KMS-11 (cell line): ENCODE data around the gene GLP2R.

Source experiments
- H2AFZ ChIP-seq: fragments of 200-600 bp; sonication (generic); 2 replicates; pipeline ENCODE4 v1.6.1; 2016; ENCODE audit warnings: antibody characterized with exemption, mixed run types, low read depth
- H3K27ac ChIP-seq: fragments of 200-600 bp; sonication (generic); 2 replicates; pipeline ENCODE4 v1.6.1; 2016; ENCODE audit warnings: mild to moderate bottlenecking, mixed run types
- H3K27me3 ChIP-seq: fragments of 200-600 bp; sonication (generic); 2 replicates; pipeline ENCODE4 v1.6.1; 2017; ENCODE audit warnings: mild to moderate bottlenecking, low read depth, mixed run types, moderate library complexity; ENCODE audit not compliant: insufficient read depth
- H3K36me3 ChIP-seq: fragments of 200-600 bp; sonication (generic); 2 replicates; pipeline ENCODE4 v1.6.1; 2017; ENCODE audit warnings: mild to moderate bottlenecking, mixed run types; ENCODE audit not compliant: insufficient read depth
- H3K4me1 ChIP-seq: fragments of 200-600 bp; sonication (generic); 2 replicates; pipeline ENCODE4 v1.6.1; 2016; ENCODE audit warnings: mild to moderate bottlenecking, low read depth, mixed run types; ENCODE audit not compliant: poor library complexity, severe bottlenecking
- H3K4me2 ChIP-seq: fragments of 200-600 bp; sonication (generic); 2 replicates; pipeline ENCODE4 v1.7.0; 2016; ENCODE audit warnings: mild to moderate bottlenecking, mixed run types
- H3K4me3 ChIP-seq: fragments of 200-600 bp; sonication (generic); IDR thresholded peaks from 2 replicates; pipeline ENCODE4 v1.6.1; 2017; ENCODE audit warnings: low read depth, low read length, mixed read lengths; ENCODE audit not compliant: insufficient read depth
- H3K79me2 ChIP-seq: fragments of 200-600 bp; sonication (generic); 2 replicates; pipeline ENCODE4 v1.6.1; 2016; ENCODE audit warnings: low read depth, mixed run types; ENCODE audit not compliant: insufficient read depth
- H3K9ac ChIP-seq: fragments of 200-600 bp; sonication (generic); 2 replicates; pipeline ENCODE4 v1.6.1; 2016; ENCODE audit warnings: mild to moderate bottlenecking, mixed run types
- H4K20me1 ChIP-seq: fragments of 200-600 bp; sonication (generic); 2 replicates; pipeline ENCODE4 v1.6.1; 2016; ENCODE audit warnings: mild to moderate bottlenecking, mixed run types; ENCODE audit not compliant: insufficient read depth
- CTCF ChIP-seq: fragments of 200-600 bp; sonication (generic); conservative IDR thresholded peaks from 2 replicates; pipeline ENCODE4 v1.6.1; 2017; ENCODE audit warnings: low read depth, mild to moderate bottlenecking, antibody characterized with exemption, low read length, moderate library complexity, mixed read lengths

Gene GLP2R

DNA sequence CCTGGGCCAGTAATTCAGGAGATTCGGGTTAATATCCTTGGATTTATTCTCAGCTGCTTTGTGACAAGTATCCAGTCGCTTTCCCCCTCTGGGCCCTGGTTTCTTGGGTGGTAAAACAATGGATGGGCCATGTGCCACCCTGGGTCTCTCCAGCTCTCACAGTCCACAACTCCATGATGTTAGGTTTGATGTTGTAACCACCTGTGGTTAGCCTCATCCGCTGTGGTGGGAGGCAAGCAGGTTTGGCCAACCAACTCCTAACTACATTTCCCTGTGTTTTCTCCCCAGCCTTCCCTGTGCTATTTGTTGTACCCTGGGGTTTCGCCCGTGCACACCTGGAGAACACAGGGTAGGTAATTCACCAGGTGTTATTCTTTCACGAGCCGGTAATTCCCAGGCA, 35.1 kb downstream of the GLP2R start:
- H3K4me2 ChIP-seq, result no peak overlapping the region
- no peak overlapping the region for H3K4me3 ChIP-seq
- no peak overlapping the region for H3K27ac ChIP-seq
- H3K4me1 ChIP-seq, result no peaks in the 10 kb centered on the region
- H3K36me3 ChIP-seq, result no peaks in the 10 kb centered on the region
- H3K9ac ChIP-seq, result no peak overlapping the region
- no peak overlapping the region for H2AFZ ChIP-seq
- no peak for TF ChIP-seq CTCF
- H3K27me3 ChIP-seq, result no peaks in the 10 kb centered on the region
- H4K20me1 ChIP-seq, result no peaks in the 10 kb centered on the region
- no peaks in the 10 kb centered on the region for H3K79me2 ChIP-seq

DNA sequence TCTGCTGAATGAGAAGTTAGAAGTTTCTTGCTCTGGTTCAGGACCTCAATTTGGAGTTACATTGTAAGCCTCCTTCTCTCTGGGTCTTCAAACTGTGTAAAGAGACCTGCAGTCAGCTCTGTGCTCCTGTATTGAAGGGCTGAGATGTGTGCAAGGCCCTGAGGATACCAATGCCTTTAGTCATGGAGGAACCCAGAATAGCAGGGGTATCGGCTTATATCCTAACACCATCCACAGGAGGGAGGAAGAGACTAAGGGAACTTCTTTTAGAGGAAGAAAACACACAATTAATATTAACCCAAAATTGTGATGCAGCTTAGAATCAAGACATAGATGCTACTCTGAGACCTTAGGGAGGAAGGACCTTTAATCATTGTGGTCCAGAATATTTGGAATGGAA, 36.5 kb downstream of the GLP2R start:
- H4K20me1 ChIP-seq, result no peaks in the 10 kb centered on the region
- no peak overlapping the region for H2AFZ ChIP-seq

GRCh38 chr17:9862949-9863348, 37.2 kb downstream of the GLP2R start:
- H3K4me3 ChIP-seq, result no peak overlapping the region
- no peak overlapping the region for H3K27ac ChIP-seq
- H3K36me3 ChIP-seq, result no peaks in the 10 kb centered on the region
- no peaks in the 10 kb centered on the region for H3K27me3 ChIP-seq
- H2AFZ ChIP-seq, result no peak overlapping the region
- no peak overlapping the region for H3K9ac ChIP-seq
- no peaks in the 10 kb centered on the region for H3K79me2 ChIP-seq
- no peaks in the 10 kb centered on the region for H3K4me1 ChIP-seq
- H4K20me1 ChIP-seq, result no peaks in the 10 kb centered on the region
- no peak overlapping the region for H3K4me2 ChIP-seq
- no peak for TF ChIP-seq CTCF

More for the DNA sequence above, 36.5 kb downstream of the GLP2R start:
- H3K27me3 ChIP-seq, result no peaks in the 10 kb centered on the region
- no peak overlapping the region for H3K4me2 ChIP-seq
- TF ChIP-seq CTCF, result no peak
- no peak overlapping the region for H3K9ac ChIP-seq
- no peak overlapping the region for H3K4me3 ChIP-seq
- no peaks in the 10 kb centered on the region for H3K36me3 ChIP-seq
- H3K4me1 ChIP-seq, result no peaks in the 10 kb centered on the region
- H3K79me2 ChIP-seq, result no peaks in the 10 kb centered on the region
- H3K27ac ChIP-seq, result no peak overlapping the region

- Histone ChIP-seq H3K27me3 (no peaks in the 10 kb centered on the region), H3K4me2 (no peak overlapping the region), H4K20me1 (no peaks in the 10 kb centered on the region), H3K9ac (no peak overlapping the region), H3K79me2 (no peaks in the 10 kb centered on the region), H3K4me1 (no peaks in the 10 kb centered on the region), H3K27ac (no peak overlapping the region), H2AFZ (no peak overlapping the region), H3K36me3 (no peaks in the 10 kb centered on the region), H3K4me3 (no peak overlapping the region)
- TF ChIP-seq CTCF, result no peak
These were observed 39.9 kb downstream of the GLP2R start for GRCh38 chr17:9865586-9865985.
